Testis (tissue), 2 donors: Measurements from ENCODE around the gene CDIPT.

Experiments
- POLR2A ChIP-seq: fragments of 450-650 bp; IDR thresholded peaks from one replicate; pipeline ENCODE4 v1.6.1; 2017; ENCODE audit warnings: antibody characterized with exemption, mild to moderate bottlenecking, moderate library complexity
- TF ChIP-seq, protein P1 (sequence below), 3 experiments: fragments of 450-650 bp in 2 of 3; fragments of 200-600 bp in 1 of 3; sonication (generic) in 1 of 3; IDR thresholded peaks; one replicate each; pipeline ENCODE4 v1.5.1; 2016 to 2019; ENCODE audit warnings: antibody characterized with exemption in 3 of 3, mild to moderate bottlenecking in 2 of 3, moderate library complexity in 1 of 3

DNA sequence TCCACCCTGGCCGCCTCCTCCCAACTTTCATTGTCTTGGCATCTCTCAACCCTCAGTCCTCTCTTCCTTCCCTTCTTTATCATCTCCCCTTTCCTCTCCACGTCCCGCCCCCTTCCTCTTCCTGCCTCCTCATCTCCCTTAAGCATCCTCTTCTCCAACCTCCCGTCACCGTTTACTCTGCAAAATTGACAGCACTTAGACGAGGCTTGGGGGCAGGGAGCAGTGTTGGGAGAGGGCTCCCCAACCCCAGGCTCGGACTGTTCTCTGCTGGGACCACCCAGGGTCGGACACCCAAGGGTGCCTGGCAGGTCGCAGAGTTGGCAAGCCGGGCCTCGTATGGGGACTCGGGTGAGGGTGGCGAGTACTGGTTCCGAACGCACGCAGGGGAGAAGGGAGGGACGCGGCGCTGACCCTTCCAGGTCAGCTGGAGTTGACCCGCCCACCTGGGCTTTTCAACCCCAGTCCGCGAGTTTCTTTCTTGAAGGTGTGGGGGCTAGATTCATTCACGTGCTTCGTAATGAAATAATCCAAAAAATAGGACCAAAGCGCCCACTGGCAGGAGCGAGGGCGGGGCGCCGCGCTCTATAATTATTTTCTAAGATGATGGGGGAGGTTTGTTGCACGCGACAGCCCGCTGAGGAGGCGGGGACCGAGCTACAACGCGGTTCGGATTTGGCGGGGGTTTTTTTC is 47.8 kb downstream of the CDIPT start:
- no peak for TF ChIP-seq POLR2A
- TF ChIP-seq, protein P1, sequence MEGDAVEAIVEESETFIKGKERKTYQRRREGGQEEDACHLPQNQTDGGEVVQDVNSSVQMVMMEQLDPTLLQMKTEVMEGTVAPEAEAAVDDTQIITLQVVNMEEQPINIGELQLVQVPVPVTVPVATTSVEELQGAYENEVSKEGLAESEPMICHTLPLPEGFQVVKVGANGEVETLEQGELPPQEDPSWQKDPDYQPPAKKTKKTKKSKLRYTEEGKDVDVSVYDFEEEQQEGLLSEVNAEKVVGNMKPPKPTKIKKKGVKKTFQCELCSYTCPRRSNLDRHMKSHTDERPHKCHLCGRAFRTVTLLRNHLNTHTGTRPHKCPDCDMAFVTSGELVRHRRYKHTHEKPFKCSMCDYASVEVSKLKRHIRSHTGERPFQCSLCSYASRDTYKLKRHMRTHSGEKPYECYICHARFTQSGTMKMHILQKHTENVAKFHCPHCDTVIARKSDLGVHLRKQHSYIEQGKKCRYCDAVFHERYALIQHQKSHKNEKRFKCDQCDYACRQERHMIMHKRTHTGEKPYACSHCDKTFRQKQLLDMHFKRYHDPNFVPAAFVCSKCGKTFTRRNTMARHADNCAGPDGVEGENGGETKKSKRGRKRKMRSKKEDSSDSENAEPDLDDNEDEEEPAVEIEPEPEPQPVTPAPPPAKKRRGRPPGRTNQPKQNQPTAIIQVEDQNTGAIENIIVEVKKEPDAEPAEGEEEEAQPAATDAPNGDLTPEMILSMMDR (IDR thresholded peaks at IDR 0.05) = no peak
